Colonic mucosa (tissue), 4 donors: ENCODE data around the gene SF3B2. TPM values are rescaled to one million over a fixed set of nuclear protein-coding genes. Genes with fewer than 3 reads are reported as not detected.

Source experiments
- DNase-seq: peaks from one replicate; pipeline ENCODE4 v3.0.0-alpha.2; 2020
- H3K27ac ChIP-seq: fragments of 200-600 bp; one replicate; pipeline ENCODE4 v1.8.0; 2021
- H3K27me3 ChIP-seq: fragments of 200-600 bp; one replicate; pipeline ENCODE4 v1.8.0; 2021
- H3K36me3 ChIP-seq: fragments of 200-600 bp; one replicate; pipeline ENCODE4 v1.8.0; 2021
- H3K4me1 ChIP-seq: fragments of 200-600 bp; one replicate; pipeline ENCODE4 v1.8.0; 2021; ENCODE audit warnings: mild to moderate bottlenecking
- H3K4me3 ChIP-seq: fragments of 200-600 bp; one replicate; pipeline ENCODE4 v1.8.0; 2021
- H3K9ac ChIP-seq, 2 donors: one replicate each; pipeline ENCODE4 v1.7.0; 2013; ENCODE audit warnings: control low read depth in 2 of 2, low read depth in 2 of 2, low read length in 2 of 2
- H3K9me3 ChIP-seq: fragments of 200-600 bp; one replicate; pipeline ENCODE4 v1.8.0; 2021
- intact Hi-C: fragments of 100-400 bp; cut with DNase I; formaldehyde crosslinking; loops from one replicate; pipeline ENCODE4 v1.14.1; 2022
- total RNA-seq, 2 donors: library from RNA; stranded (reverse); fragmentation: NEBNext Ultra II Directional in 1 of 2; extraction: Animal tissue kit (Norgen Biotek cat#: 25700) in 1 of 2; gene quantifications; one replicate each; pipeline ENCODE4 v1.2.1, GENCODE V29; 2021
- TF ChIP-seq, protein P1 (sequence below): fragments of 200-600 bp; IDR thresholded peaks from one replicate; pipeline ENCODE4 v1.8.0; 2022; ENCODE audit warnings: antibody characterized with exemption, mild to moderate bottlenecking
- donor health status: healthy.
- donor health status: DM: no; HTN: no; CAD: no.
- donor health status: DM: no; HTN: no; CAD: no.

SF3B2 gene
- total RNA-seq, 2 donors from 2014 or later: 139 to 196 TPM

DNA sequence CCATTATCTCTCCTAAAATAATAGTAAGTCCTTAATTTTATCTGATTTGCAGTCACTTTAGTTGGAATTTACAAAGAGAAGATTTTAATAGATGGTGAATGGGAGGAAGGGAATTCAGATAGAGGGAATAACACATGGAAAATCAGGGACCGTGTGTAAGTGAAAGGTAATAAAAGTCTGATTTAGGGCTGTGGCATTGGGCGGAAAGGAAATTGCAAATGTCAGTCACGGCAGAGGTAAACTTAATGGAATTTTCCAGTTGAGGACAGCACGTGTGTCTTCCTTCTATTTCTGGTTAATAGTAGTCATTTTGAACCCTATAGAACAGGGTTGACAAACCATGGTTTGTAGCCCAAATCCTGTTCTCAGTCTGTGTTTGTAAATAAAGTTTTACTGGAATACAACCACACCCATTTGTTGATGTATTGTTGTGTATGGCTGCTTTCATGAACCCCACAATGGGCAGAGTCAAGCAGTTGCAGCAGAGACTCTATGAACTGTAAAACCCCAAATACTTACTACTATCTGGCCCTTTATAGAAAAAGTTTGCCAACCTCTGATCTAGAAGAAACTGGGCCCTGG is 52.0 kb downstream of the SF3B2 start:
- no peak for DNase-seq
- no peak overlapping the region for H3K27ac ChIP-seq
- H3K9me3 ChIP-seq: no peaks in the 10 kb centered on the region

DNA sequence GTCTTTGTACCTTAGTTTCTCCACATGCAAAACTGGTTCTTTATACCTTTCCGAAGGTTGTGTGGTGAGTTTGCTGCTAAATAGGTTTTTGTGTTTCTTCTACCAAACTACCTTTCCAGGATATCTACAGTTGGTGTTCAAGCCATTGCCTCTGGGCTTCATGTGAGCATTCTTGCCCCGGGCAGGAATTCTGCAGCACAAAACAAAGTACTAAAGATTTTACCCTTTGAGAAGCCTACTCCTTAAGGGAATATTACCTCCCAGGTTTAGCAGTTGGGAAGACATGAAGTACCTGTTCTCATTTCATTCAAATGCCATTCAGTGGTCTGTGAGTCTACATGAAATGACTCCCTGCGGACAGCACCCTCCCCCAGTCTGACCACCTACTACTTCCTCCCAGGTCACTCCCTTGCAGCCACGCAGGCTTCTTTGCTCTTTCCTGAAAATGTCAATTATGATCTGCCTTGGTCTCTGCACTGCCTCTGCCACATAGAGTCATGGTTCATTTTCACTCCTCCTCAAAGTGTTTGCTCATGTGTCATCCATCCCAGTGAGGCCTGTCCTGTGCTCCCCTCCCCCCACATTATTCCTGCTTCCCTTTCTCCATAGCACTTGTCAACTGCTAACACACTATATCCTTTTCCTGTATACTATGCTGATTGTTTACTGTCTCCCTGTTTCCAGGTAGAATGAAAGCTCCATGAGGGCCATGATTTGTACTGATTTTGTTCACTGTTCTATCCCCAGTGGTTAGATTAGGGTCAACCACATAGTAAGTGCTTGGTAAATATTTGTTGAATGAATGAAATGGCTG is 54.8 kb downstream of the SF3B2 start:
- H3K27ac ChIP-seq: no peak overlapping the region
- H3K9me3 ChIP-seq: no peaks in the 10 kb centered on the region
- no peak for DNase-seq
- no peaks in the 10 kb centered on the region for H3K27me3 ChIP-seq
- TF ChIP-seq, protein P1, sequence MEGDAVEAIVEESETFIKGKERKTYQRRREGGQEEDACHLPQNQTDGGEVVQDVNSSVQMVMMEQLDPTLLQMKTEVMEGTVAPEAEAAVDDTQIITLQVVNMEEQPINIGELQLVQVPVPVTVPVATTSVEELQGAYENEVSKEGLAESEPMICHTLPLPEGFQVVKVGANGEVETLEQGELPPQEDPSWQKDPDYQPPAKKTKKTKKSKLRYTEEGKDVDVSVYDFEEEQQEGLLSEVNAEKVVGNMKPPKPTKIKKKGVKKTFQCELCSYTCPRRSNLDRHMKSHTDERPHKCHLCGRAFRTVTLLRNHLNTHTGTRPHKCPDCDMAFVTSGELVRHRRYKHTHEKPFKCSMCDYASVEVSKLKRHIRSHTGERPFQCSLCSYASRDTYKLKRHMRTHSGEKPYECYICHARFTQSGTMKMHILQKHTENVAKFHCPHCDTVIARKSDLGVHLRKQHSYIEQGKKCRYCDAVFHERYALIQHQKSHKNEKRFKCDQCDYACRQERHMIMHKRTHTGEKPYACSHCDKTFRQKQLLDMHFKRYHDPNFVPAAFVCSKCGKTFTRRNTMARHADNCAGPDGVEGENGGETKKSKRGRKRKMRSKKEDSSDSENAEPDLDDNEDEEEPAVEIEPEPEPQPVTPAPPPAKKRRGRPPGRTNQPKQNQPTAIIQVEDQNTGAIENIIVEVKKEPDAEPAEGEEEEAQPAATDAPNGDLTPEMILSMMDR: no peak
- no peaks in the 10 kb centered on the region for H3K36me3 ChIP-seq
- peak overlapping the region in 1 of 2 donors; percentile 15 for H3K9ac ChIP-seq
- H3K4me1 ChIP-seq: peaks cover under 1% of the 10 kb centered on the region
- intact Hi-C loops: no loop called here
- no peak overlapping the region for H3K4me3 ChIP-seq

More for the DNA sequence above, 52.0 kb downstream of the SF3B2 start:
- Histone ChIP-seq H3K27me3 (no peaks in the 10 kb centered on the region), H3K4me3 (no peak overlapping the region), H3K9ac (no peak overlapping the region), H3K36me3 (no peaks in the 10 kb centered on the region), H3K4me1 (no peaks in the 10 kb centered on the region)
- intact Hi-C loops: no loop called here
- TF ChIP-seq, protein P1: no peak

DNA sequence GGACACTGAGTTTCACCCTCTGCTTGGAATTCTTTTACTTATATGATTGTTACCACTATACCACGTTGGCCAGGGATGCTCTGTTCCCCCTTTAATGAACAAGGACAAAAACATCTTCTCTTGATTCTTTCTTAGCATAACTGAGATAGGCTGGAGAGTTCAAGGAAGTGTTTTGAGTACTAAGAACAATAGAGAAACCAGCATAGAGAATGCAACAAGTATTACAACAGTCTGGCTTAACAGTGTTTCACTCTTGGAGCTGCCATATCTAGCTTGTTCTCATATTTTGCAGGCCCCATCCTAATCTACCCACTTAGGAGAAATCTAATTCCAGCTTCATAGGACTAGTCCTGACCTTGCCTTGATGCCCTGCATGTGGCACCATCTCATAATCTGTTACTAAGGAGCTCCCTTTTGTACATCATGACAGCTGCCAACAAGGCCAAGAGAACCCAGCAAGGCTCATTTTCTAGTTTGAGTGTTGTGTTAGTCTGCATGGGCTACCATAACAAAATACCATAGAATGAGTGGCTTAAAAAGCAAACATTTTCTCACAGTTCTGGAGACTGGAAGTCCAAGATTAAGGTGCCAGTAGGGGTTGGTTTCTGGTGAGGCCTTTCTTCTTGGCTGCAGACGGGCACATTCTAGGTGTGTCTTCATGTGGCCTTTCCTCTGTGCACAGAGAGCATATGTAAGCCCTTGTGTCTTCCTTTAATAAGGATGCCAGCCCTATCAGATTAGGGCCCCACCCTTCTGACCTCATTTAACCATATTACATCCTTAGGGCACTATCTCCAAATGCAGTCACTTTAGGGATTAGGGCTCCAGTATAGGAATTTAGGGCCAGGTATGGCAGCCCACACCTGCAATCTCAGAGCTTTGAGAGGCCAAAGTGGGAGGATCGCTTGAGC is 55.7 kb downstream of the SF3B2 start:
- Histone ChIP-seq H3K27me3 (no peaks in the 10 kb centered on the region), H3K4me1 (peaks cover 8% of the 10 kb centered on the region), H3K9ac (no peak overlapping the region), H3K27ac (no peak overlapping the region), H3K4me3 (no peak overlapping the region), H3K9me3 (no peaks in the 10 kb centered on the region), H3K36me3 (no peaks in the 10 kb centered on the region)
- intact Hi-C loops: no loop called here
- DNase-seq: no peak
- TF ChIP-seq, protein P1: no peak

DNA sequence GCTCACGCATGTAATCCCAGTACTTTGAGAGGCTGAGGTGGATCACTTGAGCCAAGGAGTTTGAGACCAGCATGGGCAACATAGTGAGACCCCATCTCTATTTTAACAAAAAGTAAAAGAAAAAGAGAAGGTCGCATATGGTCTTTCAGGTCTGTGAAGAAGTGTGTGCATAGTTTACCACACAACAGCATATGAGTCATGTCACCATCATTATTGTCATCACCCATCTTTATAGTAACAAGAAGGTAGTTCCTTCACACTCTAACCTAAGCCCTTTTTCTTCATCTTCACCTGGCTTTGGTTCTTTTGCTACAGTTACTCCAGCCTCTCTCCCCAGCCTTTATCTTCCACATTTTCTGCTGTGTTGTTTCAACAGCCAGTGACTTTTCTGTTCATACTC is 57.1 kb downstream of the SF3B2 start:
- TF ChIP-seq, protein P1: no peak
- no peak for DNase-seq
- Histone ChIP-seq H3K4me1 (peaks cover 18% of the 10 kb centered on the region), H3K36me3 (no peaks in the 10 kb centered on the region), H3K9ac (no peak overlapping the region), H3K9me3 (no peaks in the 10 kb centered on the region), H3K27me3 (no peaks in the 10 kb centered on the region), H3K4me3 (no peak overlapping the region), H3K27ac (no peak overlapping the region)
- intact Hi-C loops: no loop called here

DNA sequence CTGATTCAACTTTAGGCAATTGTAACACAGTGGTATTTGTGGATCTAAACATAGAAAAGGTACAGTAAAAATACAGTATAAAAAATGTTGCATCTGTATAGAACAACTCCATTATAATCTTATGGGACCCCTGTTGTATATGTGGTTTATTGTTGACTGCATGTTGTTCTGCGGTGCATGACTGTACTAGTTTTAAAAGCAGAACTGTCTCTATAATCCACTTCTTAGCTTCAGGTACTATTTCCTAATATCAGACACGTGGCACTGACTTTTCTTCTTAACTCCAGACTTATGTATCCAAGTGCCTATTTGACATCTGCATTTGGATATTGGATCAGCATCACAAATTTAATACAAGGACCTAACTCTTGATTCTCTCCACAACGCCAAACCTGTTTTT is 59.0 kb downstream of the SF3B2 start:
- Histone ChIP-seq H3K9ac (no peak overlapping the region), H3K27ac (no peak overlapping the region), H3K4me1 (peaks cover 18% of the 10 kb centered on the region), H3K4me3 (no peak overlapping the region), H3K36me3 (no peaks in the 10 kb centered on the region), H3K9me3 (no peaks in the 10 kb centered on the region), H3K27me3 (no peaks in the 10 kb centered on the region)
- intact Hi-C loops: no loop called here
- no peak for DNase-seq
- TF ChIP-seq, protein P1: no peak
